Fibroblast of pulmonary artery (primary cell): ENCODE measurements around the gene NOS1.

Experiments used
- DNase-seq: peaks from one replicate; pipeline ENCODE4 v3.0.0-alpha.2; 2010; ENCODE audit warnings: low read depth
- H3K4me3 ChIP-seq: replicated peaks from 2 replicates; pipeline ENCODE4 v1.5.1; 2011; ENCODE audit warnings: low read depth, mild to moderate bottlenecking, control low read depth, low read length, moderate library complexity
- TF ChIP-seq, protein P1 (sequence below): IDR thresholded peaks from 2 replicates; pipeline ENCODE4 v1.5.1; 2011; ENCODE audit warnings: mild to moderate bottlenecking, control low read depth, low read length, inconsistent platforms; ENCODE audit errors: missing control alignments

NOS1 gene

DNA sequence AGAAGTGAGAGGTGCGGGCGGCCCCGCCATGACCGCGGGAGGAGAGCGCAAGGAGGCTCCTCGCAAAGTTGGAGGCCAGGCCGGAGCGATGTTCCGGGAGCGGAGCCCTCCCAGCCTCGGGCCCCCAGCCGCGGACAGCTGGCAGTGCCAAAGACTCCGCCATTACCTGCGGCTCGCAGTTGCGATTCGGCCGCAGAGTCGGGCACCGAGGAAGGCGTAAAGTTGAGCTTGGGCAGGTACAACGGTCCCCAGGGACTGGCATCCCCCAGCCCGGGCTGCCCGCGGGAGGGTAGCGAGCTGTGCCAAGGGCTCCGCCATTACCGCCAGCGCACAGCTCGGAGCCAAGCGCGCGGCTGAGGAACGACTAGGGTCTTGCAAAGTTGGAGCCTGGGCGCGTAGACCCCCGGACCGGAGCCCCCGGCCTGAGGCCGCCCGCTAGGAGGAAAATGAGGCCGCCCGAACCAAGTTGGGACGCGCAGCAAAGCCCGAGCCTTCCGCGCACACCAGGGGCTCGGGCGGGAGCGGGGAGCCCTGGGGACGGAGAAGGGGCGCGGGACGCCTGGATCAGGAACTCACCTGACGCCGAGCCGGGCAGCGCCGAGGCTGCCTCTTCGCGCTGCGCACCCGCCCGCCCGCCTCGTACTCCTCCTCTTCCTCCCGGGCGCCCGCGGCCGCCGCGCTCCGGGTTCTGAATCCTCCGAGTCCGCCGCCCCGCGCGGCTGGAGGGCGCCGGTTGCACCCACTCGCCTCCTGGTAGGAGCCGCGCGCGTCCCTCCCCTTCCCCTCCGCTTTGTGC is 677 bp downstream of the NOS1 start:
- TF ChIP-seq, protein P1, sequence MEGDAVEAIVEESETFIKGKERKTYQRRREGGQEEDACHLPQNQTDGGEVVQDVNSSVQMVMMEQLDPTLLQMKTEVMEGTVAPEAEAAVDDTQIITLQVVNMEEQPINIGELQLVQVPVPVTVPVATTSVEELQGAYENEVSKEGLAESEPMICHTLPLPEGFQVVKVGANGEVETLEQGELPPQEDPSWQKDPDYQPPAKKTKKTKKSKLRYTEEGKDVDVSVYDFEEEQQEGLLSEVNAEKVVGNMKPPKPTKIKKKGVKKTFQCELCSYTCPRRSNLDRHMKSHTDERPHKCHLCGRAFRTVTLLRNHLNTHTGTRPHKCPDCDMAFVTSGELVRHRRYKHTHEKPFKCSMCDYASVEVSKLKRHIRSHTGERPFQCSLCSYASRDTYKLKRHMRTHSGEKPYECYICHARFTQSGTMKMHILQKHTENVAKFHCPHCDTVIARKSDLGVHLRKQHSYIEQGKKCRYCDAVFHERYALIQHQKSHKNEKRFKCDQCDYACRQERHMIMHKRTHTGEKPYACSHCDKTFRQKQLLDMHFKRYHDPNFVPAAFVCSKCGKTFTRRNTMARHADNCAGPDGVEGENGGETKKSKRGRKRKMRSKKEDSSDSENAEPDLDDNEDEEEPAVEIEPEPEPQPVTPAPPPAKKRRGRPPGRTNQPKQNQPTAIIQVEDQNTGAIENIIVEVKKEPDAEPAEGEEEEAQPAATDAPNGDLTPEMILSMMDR, result no peak
- DNase-seq, result no peak
- H3K4me3 ChIP-seq, result no peak overlapping the region

DNA sequence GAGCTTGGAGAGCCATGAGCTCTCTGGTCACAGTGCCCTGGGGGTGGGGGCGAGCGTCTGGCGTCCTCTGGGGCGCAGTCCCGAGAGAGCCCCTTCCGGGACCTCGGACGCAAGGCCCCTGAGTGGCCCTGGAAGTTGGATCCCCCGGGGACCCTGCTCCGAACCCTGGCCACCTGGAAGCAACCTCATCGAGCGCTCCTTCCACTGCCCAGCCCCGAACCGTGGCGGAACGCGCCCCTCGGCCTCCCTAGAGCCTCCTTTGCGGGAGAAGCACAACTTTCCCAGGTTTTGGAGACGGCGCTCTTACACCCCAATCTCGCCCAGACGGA is 1.2 kb downstream of the NOS1 start:
- H3K4me3 ChIP-seq, result no peak overlapping the region
- TF ChIP-seq, protein P1, result no peak
- DNase-seq, result no peak

DNA sequence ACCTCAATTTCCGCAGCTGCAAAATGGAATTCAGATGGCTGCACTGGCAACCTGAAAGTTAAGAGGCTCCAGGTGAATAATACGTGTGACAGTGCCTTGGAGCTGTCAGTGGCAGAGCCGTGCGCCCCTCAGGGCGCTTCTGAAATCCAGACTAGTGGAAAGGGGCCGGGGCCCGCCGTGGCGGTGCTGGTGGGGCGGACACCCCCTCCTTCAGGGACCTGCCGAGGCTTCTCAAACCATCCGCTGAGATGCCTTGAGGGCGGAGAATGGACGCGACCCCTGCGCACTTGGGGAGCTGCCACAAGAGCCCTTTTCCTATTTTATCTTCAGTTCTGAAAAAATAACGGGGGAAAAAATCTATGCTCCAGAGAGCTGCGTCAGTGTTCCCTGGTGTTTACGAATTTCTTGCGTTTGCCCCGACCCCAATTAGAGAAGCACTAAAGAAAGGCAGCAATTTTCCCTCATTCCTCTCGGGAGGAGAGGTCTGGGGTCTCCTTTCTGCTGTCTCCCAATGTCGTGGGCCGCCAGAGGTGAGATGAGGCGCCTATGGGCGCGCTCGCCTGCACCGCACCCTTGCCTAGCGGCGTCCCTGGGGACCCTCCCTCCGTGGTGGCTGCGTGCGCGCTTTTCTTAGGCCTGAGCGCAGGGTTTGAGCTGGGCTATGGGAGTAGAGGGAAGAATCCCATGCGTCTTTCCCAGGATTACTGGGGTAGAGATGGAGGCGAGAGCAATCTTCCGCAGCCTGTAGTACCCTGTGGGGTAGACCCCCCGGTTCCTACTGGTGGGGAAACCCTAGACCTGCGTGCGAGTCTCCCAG is 2.2 kb downstream of the NOS1 start:
- no peak for DNase-seq
- H3K4me3 ChIP-seq, result no peak overlapping the region
- TF ChIP-seq, protein P1, result no peak

DNA sequence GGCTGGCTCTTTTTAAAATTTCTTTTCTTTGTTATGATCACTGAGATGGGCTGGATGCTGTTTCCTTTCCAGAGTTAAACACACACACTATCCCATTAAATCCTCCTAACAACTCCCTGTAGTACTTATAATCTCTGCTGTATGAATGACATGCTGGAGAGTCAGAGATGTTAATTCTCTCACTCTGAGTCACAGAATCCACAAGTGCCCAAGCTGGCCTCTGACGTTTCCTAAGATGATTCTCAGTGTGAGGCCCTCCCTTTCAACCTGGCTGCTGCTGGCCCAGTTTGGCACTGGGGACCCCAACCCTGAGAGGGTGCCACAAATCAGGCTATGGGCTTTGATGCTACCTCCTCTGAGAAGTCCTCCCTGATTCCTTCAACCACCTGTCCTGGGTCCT is 5.4 kb downstream of the NOS1 start:
- no peak for DNase-seq
- TF ChIP-seq, protein P1, result no peak
- H3K4me3 ChIP-seq, result no peak overlapping the region

DNA sequence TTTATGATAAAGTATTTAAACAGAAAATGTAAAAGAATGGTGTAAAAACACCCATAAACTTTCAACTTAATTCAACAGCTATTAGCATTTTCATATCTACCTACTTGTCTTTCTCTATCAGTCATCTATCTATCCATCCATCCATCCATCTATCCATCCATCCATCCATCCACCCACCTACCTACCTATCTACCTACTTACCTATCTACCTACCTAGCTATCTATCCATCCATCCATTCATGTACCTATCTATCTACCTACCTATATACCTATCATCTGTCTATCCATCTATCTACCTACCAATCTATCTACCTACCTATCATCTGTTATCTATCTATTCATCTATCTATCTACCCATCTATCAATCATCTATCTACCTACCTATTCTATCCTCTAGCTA is 8.5 kb downstream of the NOS1 start:
- no peak for DNase-seq
- no peak overlapping the region for H3K4me3 ChIP-seq
- TF ChIP-seq, protein P1, result no peak

DNA sequence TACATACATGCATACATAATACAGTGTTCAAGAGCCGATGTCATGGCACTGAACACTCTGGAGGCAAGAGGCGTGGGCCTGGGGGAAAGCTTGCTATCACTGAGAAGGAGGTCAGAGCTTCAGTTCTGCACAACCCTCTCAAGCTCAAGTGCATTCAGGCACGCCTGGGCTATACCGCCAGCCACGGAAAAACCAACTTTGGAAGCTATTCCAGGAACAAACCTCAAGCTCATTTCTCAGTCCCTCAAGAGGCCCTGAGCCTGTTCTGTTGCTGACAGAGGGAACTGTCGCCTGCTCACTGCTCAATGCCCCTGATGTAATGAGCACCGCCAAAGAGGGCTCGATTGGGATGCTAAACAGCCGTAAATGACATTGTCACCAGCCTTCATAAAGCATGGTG is 9.2 kb downstream of the NOS1 start:
- DNase-seq, result no peak
- H3K4me3 ChIP-seq, result no peak overlapping the region
- TF ChIP-seq, protein P1, result no peak
